DOHH2 (cell line): ENCODE results near the gene TYROBP.

Experiments used
- H3F3A ChIP-seq: fragments of 200-600 bp; sonication (generic), shearing (Covaris generic); 2 replicates; pipeline ENCODE4 v1.6.0; 2016; ENCODE audit warnings: antibody characterized with exemption, mild to moderate bottlenecking; ENCODE audit not compliant: control insufficient read depth, insufficient read depth
- H3K27ac ChIP-seq: fragments of 200-600 bp; sonication (generic); 2 replicates; pipeline ENCODE4 v1.5.1; 2014; ENCODE audit warnings: low read depth, mild to moderate bottlenecking, low read length, moderate library complexity
- H3K27me3 ChIP-seq: fragments of 200-600 bp; sonication (generic); 2 replicates; pipeline ENCODE4 v1.6.1; 2014; ENCODE audit warnings: mild to moderate bottlenecking, low read length, mixed read lengths; ENCODE audit not compliant: control insufficient read depth
- H3K36me3 ChIP-seq: fragments of 200-600 bp; sonication (generic); 2 replicates; pipeline ENCODE4 v1.6.1; 2014; ENCODE audit warnings: mild to moderate bottlenecking, low read length, moderate library complexity, mixed read lengths; ENCODE audit not compliant: control insufficient read depth
- H3K4me1 ChIP-seq: fragments of 200-600 bp; sonication (generic); 2 replicates; pipeline ENCODE4 v1.6.1; 2014; ENCODE audit warnings: mild to moderate bottlenecking, low read length, mixed read lengths; ENCODE audit not compliant: control insufficient read depth
- H3K4me2 ChIP-seq: fragments of 200-600 bp; sonication (generic); 2 replicates; pipeline ENCODE4 v1.6.0; 2014; ENCODE audit warnings: mild to moderate bottlenecking, low read length, moderate library complexity
- H3K4me3 ChIP-seq: fragments of 200-600 bp; sonication (generic); 2 replicates; pipeline ENCODE4 v1.5.1; 2014; ENCODE audit warnings: mild to moderate bottlenecking, low read length, mixed read lengths
- H3K79me2 ChIP-seq: fragments of 200-600 bp; sonication (generic); 2 replicates; pipeline ENCODE4 v1.6.1; 2014; ENCODE audit warnings: mild to moderate bottlenecking, low read length, mixed read lengths; ENCODE audit not compliant: control insufficient read depth
- H3K9me2 ChIP-seq: fragments of 200-600 bp; sonication (generic); replicated peaks from 2 replicates; pipeline ENCODE4 v1.6.1; 2014; ENCODE audit warnings: mild to moderate bottlenecking, low read length, mixed read lengths; ENCODE audit not compliant: control insufficient read depth
- H3K9me3 ChIP-seq: fragments of 200-600 bp; sonication (generic); 2 replicates; pipeline ENCODE4 v1.6.1; 2014; ENCODE audit warnings: antibody characterized with exemption, low read length, mixed read lengths; ENCODE audit not compliant: control insufficient read depth, insufficient read depth
- H4K20me1 ChIP-seq: fragments of 200-600 bp; sonication (generic); 2 replicates; pipeline ENCODE4 v1.6.0; 2014; ENCODE audit warnings: low read depth, mild to moderate bottlenecking, antibody characterized with exemption, low read length, moderate library complexity; ENCODE audit not compliant: control insufficient read depth, insufficient read depth
- CTCF ChIP-seq: fragments of 200-600 bp; sonication (generic); IDR thresholded peaks from one replicate; pipeline ENCODE4 v1.5.1; 2014; ENCODE audit warnings: antibody characterized with exemption, mild to moderate bottlenecking, low read depth, low read length; ENCODE audit not compliant: poor library complexity, severe bottlenecking
- EZH2phosphoT487 ChIP-seq: fragments of 200-600 bp; sonication (generic); IDR thresholded peaks from 2 replicates; pipeline ENCODE4 v1.6.1; 2017; ENCODE audit warnings: borderline replicate concordance, mild to moderate bottlenecking, antibody characterized with exemption, low read length, moderate library complexity, mixed read lengths

TYROBP gene

GRCh38 chr19:35929876-35930275 is 21.8 kb upstream of the TYROBP start:
- peak overlapping the region; percentile 45 for H3K4me2 ChIP-seq
- TF ChIP-seq EZH2phosphoT487 (no peak), CTCF (no peak)
- H3K36me3 ChIP-seq = no peaks in the 10 kb centered on the region
- no peaks in the 10 kb centered on the region for H3K9me3 ChIP-seq
- H3K9me2 ChIP-seq = no peaks in the 10 kb centered on the region
- H4K20me1 ChIP-seq = no peaks in the 10 kb centered on the region
- peak overlapping the region; percentile 38 for H3K27ac ChIP-seq
- peaks cover 11% of the 10 kb centered on the region for H3F3A ChIP-seq
- H3K4me1 ChIP-seq = peaks cover 38% of the 10 kb centered on the region
- no peaks in the 10 kb centered on the region for H3K79me2 ChIP-seq
- no peak overlapping the region for H3K4me3 ChIP-seq
- 0 out of 2 replicates have a peak, but pooled peaks cover under 1% of the 10 kb centered on the region for H3K27me3 ChIP-seq

GRCh38 chr19:35928507-35928906 is 20.4 kb upstream of the TYROBP start:
- H4K20me1 ChIP-seq = no peaks in the 10 kb centered on the region
- no peak overlapping the region for H3K27ac ChIP-seq
- no peaks in the 10 kb centered on the region for H3K36me3 ChIP-seq
- no peak overlapping the region for H3K4me3 ChIP-seq
- no peaks in the 10 kb centered on the region for H3K9me2 ChIP-seq
- no peaks in the 10 kb centered on the region for H3K79me2 ChIP-seq
- peak overlapping the region; percentile 44 for H3K4me2 ChIP-seq
- TF ChIP-seq CTCF = no peak
- no peak for TF ChIP-seq EZH2phosphoT487
- H3K4me1 ChIP-seq = peaks cover 41% of the 10 kb centered on the region
- no peaks in the 10 kb centered on the region for H3K27me3 ChIP-seq
- no peaks in the 10 kb centered on the region for H3K9me3 ChIP-seq
- H3F3A ChIP-seq = peaks cover 12% of the 10 kb centered on the region

GRCh38 chr19:35925501-35925900 is 17.4 kb upstream of the TYROBP start:
- no peak for TF ChIP-seq EZH2phosphoT487
- no peak for TF ChIP-seq CTCF
- H3K27ac ChIP-seq = no peak overlapping the region
- peaks cover 17% of the 10 kb centered on the region for H3F3A ChIP-seq
- no peaks in the 10 kb centered on the region for H3K79me2 ChIP-seq
- no peaks in the 10 kb centered on the region for H4K20me1 ChIP-seq
- no peaks in the 10 kb centered on the region for H3K36me3 ChIP-seq
- H3K27me3 ChIP-seq = no peaks in the 10 kb centered on the region
- no peaks in the 10 kb centered on the region for H3K9me2 ChIP-seq
- no peaks in the 10 kb centered on the region for H3K9me3 ChIP-seq
- no peak overlapping the region for H3K4me2 ChIP-seq
- no peak overlapping the region for H3K4me3 ChIP-seq
- H3K4me1 ChIP-seq = peaks cover 42% of the 10 kb centered on the region
